ENCODE measurements around the gene SMCO2.

- TF ChIP-seq EWSR1 (IDR thresholded peaks at IDR 0.05; ENCODE audit: borderline replicate concordance, low read depth, partially characterized antibody) (no peak), RNF2 (IDR thresholded peaks at IDR 0.05) (no peak), POLR2A (conservative IDR thresholded peaks at IDR 0.05) (no peak), EGR1 (conservative IDR thresholded peaks at IDR 0.05) (no peak), CTCF (IDR thresholded peaks at IDR 0.05 in 2 of 3, conservative IDR thresholded peaks at IDR 0.05 in 1 of 3; ENCODE audit: insufficient read depth in 2 of 3, low read depth in 1 of 3, low read length in 3 of 3) (no peak), RAD51 (IDR thresholded peaks at IDR 0.05; ENCODE audit: borderline replicate concordance, low read depth) (no peak), EZH2 (IDR thresholded peaks at IDR 0.05; ENCODE audit: borderline replicate concordance, low read depth, low read length) (no peak), ZNF740 (CRISPR knock-in tag; IDR thresholded peaks at IDR 0.05) (no peak), ZNF740 (tag; IDR thresholded peaks at IDR 0.05) (no peak), CBX8 (IDR thresholded peaks at IDR 0.05; ENCODE audit: borderline replicate concordance, extremely low read depth, low read depth, low read length, poor library complexity, severe bottlenecking) (no peak)
Observed at GRCh38 chr12:27499377-27499776, 52.8 kb downstream of the SMCO2 start.

Measured in K562 (cell line).